ENCODE data around the gene SESN1.

Gene SESN1

DNA sequence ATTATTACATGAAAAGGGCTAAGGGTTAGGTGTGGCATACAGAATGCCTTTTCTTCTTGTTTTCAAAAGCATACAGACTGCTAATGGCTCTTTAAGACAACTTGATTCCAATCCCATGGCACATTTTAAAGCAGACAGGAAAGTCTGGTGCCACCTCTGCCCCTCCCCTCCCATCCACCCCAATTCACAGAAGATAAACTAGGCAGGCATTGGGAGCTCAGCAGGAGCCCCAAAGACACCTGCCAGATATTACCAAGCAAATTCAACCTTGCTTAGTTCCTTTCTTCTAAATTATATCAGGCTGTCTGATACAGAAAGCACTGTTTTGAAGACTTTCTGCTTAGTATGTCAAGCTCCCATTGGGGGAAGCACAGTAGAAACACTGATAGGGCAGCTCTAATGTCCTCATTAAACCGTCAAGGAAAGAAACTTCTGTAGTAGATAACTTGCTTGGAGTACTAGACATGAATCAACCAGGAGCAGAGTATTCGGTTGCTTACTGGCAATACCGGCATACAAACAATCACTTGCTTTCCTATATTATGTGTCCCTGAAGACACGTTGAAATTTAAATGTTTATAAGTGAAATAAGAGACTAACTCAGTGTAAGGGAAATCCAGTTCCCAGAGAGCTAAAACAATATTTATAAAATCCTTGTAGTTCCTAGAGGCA, 13.0 kb downstream of the SESN1 start:
- H4K91ac ChIP-seq (ENCODE audit: low read depth, low read length, poor library complexity), result no peak overlapping the region
- no peak overlapping the region for H3K27ac ChIP-seq (replicated peaks; ENCODE audit: low read length)
- H2BK5ac ChIP-seq (ENCODE audit: low read length), result no peak overlapping the region
- H2BK15ac ChIP-seq (ENCODE audit: low read length), result no peak overlapping the region
- H2AK5ac ChIP-seq (ENCODE audit: low read depth, low read length), result no peak overlapping the region
- no peaks in the 10 kb centered on the region for H3K79me1 ChIP-seq (ENCODE audit: low read depth, low read length)
- H3K9me3 ChIP-seq (replicated peaks in 1 of 2; ENCODE audit: control insufficient read depth in 2 of 2, insufficient read depth in 1 of 2, low read depth in 1 of 2, low read length in 2 of 2), result no peaks in the 10 kb centered on the region
- peaks cover 0 to 7% of the 10 kb centered on the region in 2 donors for H3K4me1 ChIP-seq (ENCODE audit: control insufficient read depth in 2 of 2, insufficient read depth in 1 of 2, low read depth in 1 of 2, low read length in 2 of 2)
- H3K4me3 ChIP-seq (ENCODE audit: low read length in 2 of 2), result no peak overlapping the region
- no peak overlapping the region for H3K9ac ChIP-seq (ENCODE audit: low read depth, low read length, poor library complexity)
- H2AFZ ChIP-seq (ENCODE audit: low read length), result no peak overlapping the region
- H3K4ac ChIP-seq (ENCODE audit: low read length), result no peak overlapping the region
- no peak for DNase-seq (ENCODE audit: low spot score)
- H3K18ac ChIP-seq (ENCODE audit: low read length), result no peak overlapping the region
- no peaks in the 10 kb centered on the region for H3K27me3 ChIP-seq (ENCODE audit: control insufficient read depth in 3 of 3, insufficient read depth in 3 of 3, low read depth in 1 of 3, low read length in 3 of 3)
- no peak overlapping the region for H2BK120ac ChIP-seq (ENCODE audit: low read depth, low read length)
- no peak overlapping the region for H3K23ac ChIP-seq (ENCODE audit: low read depth, low read length, poor library complexity)
- no peak overlapping the region for H3K14ac ChIP-seq (ENCODE audit: low read length)
- no CpG with 5 or more reads among the region's 4 CpGs for WGBS, 2 donors (ENCODE audit: extremely low coverage in 2 of 2, insufficient read length in 2 of 2, insufficient replicate concordance in 1 of 2)
- peaks cover 0 to 6% of the 10 kb centered on the region in 2 donors for H3K36me3 ChIP-seq (replicated peaks in 1 of 2; ENCODE audit: control insufficient read depth in 2 of 2, insufficient read depth in 2 of 2, low read length in 2 of 2)
- H4K8ac ChIP-seq (ENCODE audit: low read depth, low read length), result no peak overlapping the region
- no peak overlapping the region for H2BK12ac ChIP-seq (ENCODE audit: low read length)
- H3K4me2 ChIP-seq (ENCODE audit: insufficient read depth, low read length, poor library complexity, severe bottlenecking), result no peak overlapping the region

DNA sequence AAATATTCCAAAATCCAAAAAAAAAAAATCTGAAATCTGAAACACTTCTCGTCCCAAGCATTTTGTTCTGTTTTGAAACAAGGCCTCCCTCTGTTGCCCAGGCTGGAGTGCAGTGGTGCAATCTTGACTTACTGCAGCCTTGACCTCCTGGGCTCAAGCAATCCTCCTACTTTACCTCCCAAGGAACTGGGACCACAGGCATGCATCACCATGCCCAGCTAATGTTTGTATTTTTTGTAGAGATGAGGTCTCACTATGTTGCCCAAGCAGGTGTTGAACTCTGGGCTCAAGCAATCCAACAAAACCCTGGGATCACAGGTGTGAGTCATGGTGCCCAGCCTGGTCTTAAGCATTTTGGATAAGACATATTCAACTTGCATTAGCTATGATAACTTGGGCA, 13.6 kb downstream of the SESN1 start:
- H2BK15ac ChIP-seq (ENCODE audit: low read length), result no peak overlapping the region
- H2AFZ ChIP-seq (ENCODE audit: low read length), result no peak overlapping the region
- no peak overlapping the region for H3K4ac ChIP-seq (ENCODE audit: low read length)
- H3K4me2 ChIP-seq (ENCODE audit: insufficient read depth, low read length, poor library complexity, severe bottlenecking), result no peak overlapping the region
- no peak overlapping the region for H2AK5ac ChIP-seq (ENCODE audit: low read depth, low read length)
- WGBS, 2 donors (ENCODE audit: extremely low coverage in 2 of 2, insufficient read length in 2 of 2, insufficient replicate concordance in 1 of 2), result no CpG with 5 or more reads among the region's 1 CpG
- H3K18ac ChIP-seq (ENCODE audit: low read length), result no peak overlapping the region
- H4K91ac ChIP-seq (ENCODE audit: low read depth, low read length, poor library complexity), result no peak overlapping the region
- H3K4me1 ChIP-seq (ENCODE audit: control insufficient read depth in 2 of 2, insufficient read depth in 1 of 2, low read depth in 1 of 2, low read length in 2 of 2), result peaks cover 0 to 7% of the 10 kb centered on the region in 2 donors
- no peak overlapping the region for H3K4me3 ChIP-seq (ENCODE audit: low read length in 2 of 2)
- H3K79me1 ChIP-seq (ENCODE audit: low read depth, low read length), result no peaks in the 10 kb centered on the region
- H3K9me3 ChIP-seq (replicated peaks in 1 of 2; ENCODE audit: control insufficient read depth in 2 of 2, insufficient read depth in 1 of 2, low read depth in 1 of 2, low read length in 2 of 2), result no peaks in the 10 kb centered on the region
- no peak overlapping the region for H2BK120ac ChIP-seq (ENCODE audit: low read depth, low read length)
- no peaks in the 10 kb centered on the region for H3K27me3 ChIP-seq (ENCODE audit: control insufficient read depth in 3 of 3, insufficient read depth in 3 of 3, low read depth in 1 of 3, low read length in 3 of 3)
- no peak overlapping the region for H2BK12ac ChIP-seq (ENCODE audit: low read length)
- no peak overlapping the region for H3K23ac ChIP-seq (ENCODE audit: low read depth, low read length, poor library complexity)
- no peak overlapping the region for H3K9ac ChIP-seq (ENCODE audit: low read depth, low read length, poor library complexity)
- peaks cover 0 to 6% of the 10 kb centered on the region in 2 donors for H3K36me3 ChIP-seq (replicated peaks in 1 of 2; ENCODE audit: control insufficient read depth in 2 of 2, insufficient read depth in 2 of 2, low read length in 2 of 2)
- no peak overlapping the region for H2BK5ac ChIP-seq (ENCODE audit: low read length)
- no peak overlapping the region for H3K27ac ChIP-seq (replicated peaks; ENCODE audit: low read length)
- no peak for DNase-seq (ENCODE audit: low spot score)
- H3K14ac ChIP-seq (ENCODE audit: low read length), result no peak overlapping the region
- no peak overlapping the region for H4K8ac ChIP-seq (ENCODE audit: low read depth, low read length)

DNA sequence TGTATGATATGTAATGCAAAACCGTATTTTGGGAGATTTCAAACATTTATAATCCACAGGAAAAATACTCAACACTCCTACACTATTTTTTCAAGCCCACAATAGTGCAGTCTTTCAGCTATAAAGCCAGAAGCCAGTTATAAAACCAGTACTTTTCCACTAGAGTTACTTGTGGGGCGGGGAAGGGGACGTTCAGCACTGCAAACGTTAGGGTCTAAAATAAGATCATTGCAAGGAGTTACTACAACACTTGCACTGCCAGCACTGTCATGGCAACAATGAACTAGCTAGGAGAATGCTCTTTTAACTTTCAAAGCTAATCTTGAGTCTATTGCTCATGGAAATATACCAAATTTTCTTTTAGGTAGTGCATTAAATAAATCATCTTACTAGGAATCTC, 14.7 kb downstream of the SESN1 start:
- H3K4me3 ChIP-seq (ENCODE audit: low read length in 2 of 2), result no peak overlapping the region
- no peak overlapping the region for H2BK12ac ChIP-seq (ENCODE audit: low read length)
- no peak overlapping the region for H3K4ac ChIP-seq (ENCODE audit: low read length)
- no CpG with 5 or more reads among the region's 4 CpGs for WGBS, 2 donors (ENCODE audit: extremely low coverage in 2 of 2, insufficient read length in 2 of 2, insufficient replicate concordance in 1 of 2)
- H2AFZ ChIP-seq (ENCODE audit: low read length), result no peak overlapping the region
- no peaks in the 10 kb centered on the region for H3K9me3 ChIP-seq (replicated peaks in 1 of 2; ENCODE audit: control insufficient read depth in 2 of 2, insufficient read depth in 1 of 2, low read depth in 1 of 2, low read length in 2 of 2)
- no peak overlapping the region for H2BK120ac ChIP-seq (ENCODE audit: low read depth, low read length)
- H4K8ac ChIP-seq (ENCODE audit: low read depth, low read length), result no peak overlapping the region
- no peak overlapping the region for H2BK15ac ChIP-seq (ENCODE audit: low read length)
- H3K27ac ChIP-seq (replicated peaks; ENCODE audit: low read length), result no peak overlapping the region
- H3K14ac ChIP-seq (ENCODE audit: low read length), result no peak overlapping the region
- H4K91ac ChIP-seq (ENCODE audit: low read depth, low read length, poor library complexity), result no peak overlapping the region
- peaks cover 0 to 7% of the 10 kb centered on the region in 2 donors for H3K4me1 ChIP-seq (ENCODE audit: control insufficient read depth in 2 of 2, insufficient read depth in 1 of 2, low read depth in 1 of 2, low read length in 2 of 2)
- no peak for DNase-seq (ENCODE audit: low spot score)
- no peak overlapping the region for H3K18ac ChIP-seq (ENCODE audit: low read length)
- no peak overlapping the region for H2BK5ac ChIP-seq (ENCODE audit: low read length)
- no peak overlapping the region for H2AK5ac ChIP-seq (ENCODE audit: low read depth, low read length)
- H3K23ac ChIP-seq (ENCODE audit: low read depth, low read length, poor library complexity), result no peak overlapping the region
- H3K36me3 ChIP-seq (replicated peaks in 1 of 2; ENCODE audit: control insufficient read depth in 2 of 2, insufficient read depth in 2 of 2, low read length in 2 of 2), result peaks cover 0 to 5% of the 10 kb centered on the region in 2 donors
- no peak overlapping the region for H3K9ac ChIP-seq (ENCODE audit: low read depth, low read length, poor library complexity)
- no peaks in the 10 kb centered on the region for H3K27me3 ChIP-seq (ENCODE audit: control insufficient read depth in 3 of 3, insufficient read depth in 3 of 3, low read depth in 1 of 3, low read length in 3 of 3)
- no peaks in the 10 kb centered on the region for H3K79me1 ChIP-seq (ENCODE audit: low read depth, low read length)
- no peak overlapping the region for H3K4me2 ChIP-seq (ENCODE audit: insufficient read depth, low read length, poor library complexity, severe bottlenecking)

DNA sequence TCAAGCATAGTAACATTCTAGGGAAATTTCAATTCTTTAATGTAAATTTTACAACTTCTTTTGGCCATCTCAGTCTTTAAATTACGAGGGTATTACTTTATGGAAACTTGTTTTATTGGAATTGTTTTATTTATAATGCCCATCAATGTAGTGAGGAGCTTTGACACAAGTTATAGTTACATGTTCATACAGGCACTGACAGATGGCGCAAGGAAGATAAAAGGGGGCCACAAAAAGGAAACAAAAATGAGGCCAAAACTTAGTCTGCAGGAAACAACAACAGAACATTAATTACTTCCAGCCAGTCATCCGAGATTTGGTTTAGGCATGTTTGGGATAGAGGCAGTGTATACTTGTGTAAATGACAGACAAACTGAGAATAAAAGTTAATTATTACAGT, 18.3 kb downstream of the SESN1 start:
- Histone ChIP-seq H2BK5ac (ENCODE audit: low read length) (no peak overlapping the region), H2AK5ac (ENCODE audit: low read depth, low read length) (no peak overlapping the region), H3K27me3 (ENCODE audit: control insufficient read depth in 3 of 3, insufficient read depth in 3 of 3, low read depth in 1 of 3, low read length in 3 of 3) (peaks cover 0 to 2% (median 0%) of the 10 kb centered on the region in 3 experiments), H3K36me3 (replicated peaks in 1 of 2; ENCODE audit: control insufficient read depth in 2 of 2, insufficient read depth in 2 of 2, low read length in 2 of 2) (no peaks in the 10 kb centered on the region), H4K8ac (ENCODE audit: low read depth, low read length) (no peak overlapping the region), H3K27ac (replicated peaks; ENCODE audit: low read length) (no peak overlapping the region), H4K91ac (ENCODE audit: low read depth, low read length, poor library complexity) (no peak overlapping the region), H3K23ac (ENCODE audit: low read depth, low read length, poor library complexity) (no peak overlapping the region), H3K4me1 (ENCODE audit: control insufficient read depth in 2 of 2, insufficient read depth in 1 of 2, low read depth in 1 of 2, low read length in 2 of 2) (peaks cover 0 to 7% of the 10 kb centered on the region in 2 donors), H3K9ac (ENCODE audit: low read depth, low read length, poor library complexity) (no peak overlapping the region), H2BK12ac (ENCODE audit: low read length) (no peak overlapping the region), H3K18ac (ENCODE audit: low read length) (no peak overlapping the region), H3K9me3 (replicated peaks in 1 of 2; ENCODE audit: control insufficient read depth in 2 of 2, insufficient read depth in 1 of 2, low read depth in 1 of 2, low read length in 2 of 2) (no peaks in the 10 kb centered on the region), H3K14ac (ENCODE audit: low read length) (no peak overlapping the region), H3K4me3 (ENCODE audit: low read length in 2 of 2) (no peak overlapping the region), H3K4ac (ENCODE audit: low read length) (no peak overlapping the region), H2BK120ac (ENCODE audit: low read depth, low read length) (no peak overlapping the region), H3K4me2 (ENCODE audit: insufficient read depth, low read length, poor library complexity, severe bottlenecking) (no peak overlapping the region), H2BK15ac (ENCODE audit: low read length) (no peak overlapping the region), H3K79me1 (ENCODE audit: low read depth, low read length) (no peaks in the 10 kb centered on the region), H2AFZ (ENCODE audit: low read length) (no peak overlapping the region)
- no peak for DNase-seq (ENCODE audit: low spot score)
- WGBS, 2 donors (ENCODE audit: extremely low coverage in 2 of 2, insufficient read length in 2 of 2, insufficient replicate concordance in 1 of 2), result no CpG with 5 or more reads among the region's 3 CpGs
